Keratinocyte (primary cell): Measurements from ENCODE around the gene TSR1.

Experiments used
- CTCF ChIP-seq, 3 experiments: IDR thresholded peaks in 1 of 3; conservative IDR thresholded peaks in 1 of 3; optimal IDR thresholded peaks in 1 of 3; 2 replicates in 2 of 3; 3 replicates in 1 of 3; pipeline versions ENCODE3 to v1.5.1; 2011; ENCODE audit warnings: low read length in 3 of 3, mild to moderate bottlenecking in 3 of 3, moderate library complexity in 2 of 3, control low read depth in 1 of 3, inconsistent platforms in 1 of 3; ENCODE audit not compliant: insufficient read depth in 2 of 3; ENCODE audit errors: extremely low read depth in 1 of 3
- EZH2 ChIP-seq: IDR thresholded peaks from one replicate; pipeline ENCODE4 v1.6.1; 2012; ENCODE audit warnings: inconsistent platforms, mild to moderate bottlenecking, low read length, moderate library complexity

- TF ChIP-seq CTCF (optimal IDR thresholded peaks at IDR 0.05 in 1 of 3, IDR thresholded peaks at IDR 0.05 in 1 of 3, conservative IDR thresholded peaks at IDR 0.05 in 1 of 3; ENCODE audit: extremely low read depth in 1 of 3, insufficient read depth in 2 of 3, low read length in 3 of 3) (no peak), EZH2 (no peak)
Observed at GRCh38 chr17:2383628-2384167, 47.4 kb upstream of the TSR1 start.
